HG03432 (cell line): ENCODE data around the gene CAMK4.

Experiments
- ATAC-seq: cut with Tn5 transposase; IDR thresholded peaks from one replicate; pipeline ENCODE4 v1.9.1; 2021; ENCODE audit warnings: mild to moderate bottlenecking, moderate library complexity; ENCODE audit not compliant: unreplicated experiment

CAMK4 gene

DNA sequence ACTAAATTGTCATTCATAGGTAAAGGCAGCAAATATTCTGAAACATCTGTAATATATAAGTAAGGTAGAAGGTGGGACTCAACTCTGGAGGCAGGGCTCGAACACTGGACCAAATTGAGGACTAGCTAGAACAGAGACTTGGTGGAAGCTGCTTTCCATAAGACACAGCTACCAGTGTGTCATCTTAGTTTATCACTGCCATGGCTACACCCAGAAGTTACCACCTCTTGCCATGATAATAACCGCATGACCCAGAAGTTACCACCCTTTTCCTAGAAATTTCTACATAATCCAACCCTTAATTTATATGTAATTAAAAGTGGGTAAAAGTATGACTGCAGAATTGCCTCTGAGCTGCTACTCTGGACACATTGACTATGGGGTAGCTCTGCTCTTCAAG lies 188.4 kb downstream of the CAMK4 start:
- no peak for ATAC-seq

DNA sequence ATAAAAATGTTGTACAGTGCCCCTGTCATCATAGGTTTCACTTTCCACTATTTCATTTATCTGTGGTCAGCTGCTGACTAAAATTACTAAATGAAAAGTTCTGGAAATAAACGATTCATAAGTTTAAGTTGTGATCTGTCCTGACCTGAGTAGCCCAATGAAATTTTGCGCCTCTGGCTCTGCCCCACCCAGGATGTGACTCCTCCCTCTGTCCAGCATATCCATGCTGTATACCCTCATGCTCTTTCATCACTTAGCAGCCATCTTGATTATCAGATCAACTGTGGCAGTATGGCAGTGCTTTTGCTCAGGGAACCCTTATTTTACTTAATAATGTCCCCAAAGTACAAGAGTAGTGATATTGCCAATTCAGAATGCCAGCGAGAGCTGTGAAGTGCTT lies 190.9 kb downstream of the CAMK4 start:
- no peak for ATAC-seq

DNA sequence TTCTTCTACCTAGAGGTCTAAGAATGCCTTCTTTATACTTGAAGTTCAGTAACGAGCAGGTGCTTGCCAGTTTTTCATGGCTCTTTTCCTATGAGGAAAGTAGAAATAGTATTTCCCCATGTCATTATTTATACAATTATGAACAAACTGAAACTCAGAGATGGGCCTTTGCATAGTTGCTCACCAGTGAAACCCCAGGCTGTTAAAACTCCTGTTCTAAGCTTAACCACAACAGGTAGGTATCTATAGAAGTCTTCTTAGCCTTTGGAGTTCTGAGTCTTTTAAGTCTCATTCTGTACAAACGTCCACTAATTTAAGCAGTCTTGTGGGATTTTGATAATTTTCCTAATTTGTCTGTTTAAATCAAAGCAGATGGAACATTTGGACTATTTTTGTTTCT lies 198.1 kb downstream of the CAMK4 start:
- peak; percentile 94 for ATAC-seq

DNA sequence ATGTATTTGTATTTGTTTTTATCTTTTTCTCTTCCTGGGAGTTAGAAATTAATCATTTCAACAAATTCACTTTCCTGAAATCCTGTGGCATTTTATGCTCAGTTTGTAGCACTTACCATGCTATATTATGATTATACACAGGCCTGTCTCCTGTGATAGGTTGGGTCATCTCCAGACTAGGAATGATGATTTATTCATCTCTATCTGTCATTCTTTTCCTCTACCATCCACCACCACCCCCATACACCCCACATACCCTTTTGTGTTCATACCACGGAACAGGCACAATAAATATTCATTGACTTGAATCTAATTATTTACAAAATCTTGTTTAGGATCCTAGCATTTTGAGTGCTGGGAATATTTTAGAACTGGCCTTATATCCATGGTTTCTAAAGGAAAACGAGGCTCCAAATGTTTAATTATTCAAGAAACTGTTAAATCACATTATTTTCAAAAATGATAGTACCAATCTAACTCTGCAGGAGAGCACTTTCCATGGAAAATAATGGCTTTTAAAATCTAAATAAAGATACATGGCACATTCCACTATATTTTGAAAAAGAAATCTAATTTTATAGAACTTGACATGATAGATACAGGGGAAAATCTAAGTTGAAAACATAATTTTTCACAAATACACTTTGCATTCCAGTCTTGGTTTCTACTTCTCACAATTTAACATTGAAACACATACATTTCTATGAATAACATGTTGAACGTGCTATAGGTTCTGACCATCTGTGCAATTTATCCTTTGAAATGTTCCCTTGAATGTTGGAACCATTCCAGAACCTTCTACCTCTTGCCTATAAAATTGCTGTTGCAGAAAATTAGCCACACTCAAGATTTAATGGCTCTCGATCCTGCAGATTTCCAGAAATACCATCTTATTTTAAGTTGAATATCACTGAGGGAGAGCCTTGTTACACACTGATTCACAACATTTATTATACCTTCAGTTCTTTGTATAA lies 198.8 kb downstream of the CAMK4 start:
- ATAC-seq: no peak

DNA sequence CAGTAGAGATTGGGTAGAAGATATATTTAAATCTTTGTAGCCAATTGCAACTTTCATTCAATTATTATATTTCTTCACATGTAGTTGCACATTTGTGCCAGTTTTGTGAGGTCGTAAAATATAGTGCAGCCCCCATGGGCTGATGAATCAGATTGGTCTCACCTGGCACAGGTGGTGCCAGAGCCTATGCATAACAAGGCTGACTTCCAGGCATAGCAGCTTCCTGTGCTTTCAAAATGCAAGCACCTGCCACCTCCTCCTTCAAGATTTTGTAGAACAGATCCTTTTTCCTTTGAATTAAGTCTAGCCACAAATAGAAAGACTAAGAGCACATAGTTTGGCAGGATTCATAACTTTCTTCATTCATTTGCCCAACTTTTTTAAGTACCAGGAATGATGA lies 201.0 kb downstream of the CAMK4 start:
- no peak for ATAC-seq

DNA sequence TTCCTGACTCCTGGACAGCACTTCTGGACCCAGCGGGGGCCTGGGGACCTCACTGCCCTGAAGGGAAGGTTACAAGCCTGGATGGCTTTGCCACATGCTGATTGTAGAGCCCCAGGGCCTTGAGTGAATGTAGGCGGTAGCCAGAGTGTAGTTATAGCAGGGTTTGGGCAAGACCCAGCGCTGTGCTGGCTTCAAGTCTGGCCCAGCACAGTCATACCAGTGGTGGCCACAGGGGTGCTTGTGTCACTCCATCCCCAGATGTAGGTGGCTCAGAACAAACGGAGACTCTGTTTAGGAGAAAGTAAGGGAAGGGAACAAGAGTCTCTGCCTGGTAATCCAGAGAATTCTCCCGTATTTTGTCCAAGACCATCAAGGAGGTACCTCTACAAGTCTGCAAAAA lies 203.6 kb downstream of the CAMK4 start:
- no peak for ATAC-seq

DNA sequence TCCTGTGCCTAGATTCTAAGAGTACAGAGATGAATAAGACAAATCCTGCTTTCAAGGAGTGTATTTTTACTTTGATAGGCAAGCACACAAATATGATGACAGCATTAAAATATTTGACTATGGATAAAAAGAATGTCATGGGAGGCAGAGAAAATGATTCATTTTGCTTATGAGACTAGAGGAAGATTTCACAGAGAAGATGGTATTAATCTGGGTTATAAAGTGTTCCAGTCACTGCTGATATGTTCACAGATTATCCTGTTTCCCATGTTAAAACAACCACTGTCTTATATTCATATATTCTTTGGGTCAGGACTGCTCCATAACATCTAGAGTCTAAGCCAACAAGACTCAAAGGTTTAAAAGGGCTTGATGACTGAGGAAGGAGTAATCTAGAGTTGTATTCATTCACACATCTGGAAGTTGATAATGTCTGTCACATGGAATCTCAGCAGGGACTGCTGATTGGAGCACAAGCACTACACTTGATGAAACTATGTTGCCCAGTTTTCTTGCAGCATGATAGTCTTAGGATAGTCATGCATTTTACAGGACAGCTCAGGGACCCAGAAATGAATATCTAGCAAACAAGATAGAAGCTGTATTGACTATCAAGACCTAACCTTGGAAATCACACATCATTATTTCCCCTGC lies 208.8 kb downstream of the CAMK4 start:
- ATAC-seq: no peak

DNA sequence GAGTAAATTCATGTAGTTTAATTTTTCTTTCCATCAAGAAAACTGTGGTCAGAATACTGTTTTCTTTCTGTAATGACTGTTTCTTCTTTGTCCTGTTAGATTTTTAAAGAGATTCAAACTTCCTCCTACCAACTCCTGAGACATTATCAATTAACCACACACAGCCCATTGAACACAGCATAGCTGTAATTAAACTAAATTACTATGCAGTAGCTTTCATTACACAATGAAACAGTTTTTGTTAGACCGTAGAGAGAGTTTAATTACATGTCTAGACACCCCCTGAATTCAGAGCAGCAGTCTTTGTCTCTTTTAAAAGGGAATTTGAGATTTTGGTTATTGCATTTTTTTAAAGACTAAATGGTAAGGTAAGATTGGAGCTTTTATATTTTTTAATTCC lies 210.6 kb downstream of the CAMK4 start:
- no peak for ATAC-seq

DNA sequence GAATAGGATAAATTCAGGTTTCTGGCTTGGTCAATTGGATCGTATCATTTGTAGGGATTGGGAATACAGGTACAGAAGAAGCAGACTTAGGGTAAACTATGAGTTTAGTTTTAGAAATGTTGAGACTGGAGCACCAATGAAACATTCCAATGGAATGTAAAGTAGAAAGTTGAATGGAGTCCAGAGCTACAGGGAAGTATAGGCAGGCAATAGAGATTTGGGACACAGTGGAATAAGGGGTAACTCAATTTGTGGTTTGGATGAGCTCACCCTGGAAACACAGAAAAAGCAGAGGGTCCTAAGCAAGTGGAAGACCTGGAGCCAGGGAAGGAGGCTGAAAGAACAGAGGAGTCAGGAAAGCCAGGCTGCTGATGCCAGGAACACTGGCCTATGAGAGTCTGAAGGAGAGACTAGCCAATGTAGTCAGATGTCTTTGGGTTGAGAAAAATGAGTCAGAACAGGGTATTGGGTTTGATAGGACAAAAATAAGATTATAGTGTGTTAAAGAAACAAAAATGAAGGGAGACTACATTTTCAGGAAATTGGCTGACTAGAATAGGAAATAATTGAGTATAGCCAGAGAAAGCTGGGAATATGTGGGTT lies 215.4 kb downstream of the CAMK4 start:
- no peak for ATAC-seq

DNA sequence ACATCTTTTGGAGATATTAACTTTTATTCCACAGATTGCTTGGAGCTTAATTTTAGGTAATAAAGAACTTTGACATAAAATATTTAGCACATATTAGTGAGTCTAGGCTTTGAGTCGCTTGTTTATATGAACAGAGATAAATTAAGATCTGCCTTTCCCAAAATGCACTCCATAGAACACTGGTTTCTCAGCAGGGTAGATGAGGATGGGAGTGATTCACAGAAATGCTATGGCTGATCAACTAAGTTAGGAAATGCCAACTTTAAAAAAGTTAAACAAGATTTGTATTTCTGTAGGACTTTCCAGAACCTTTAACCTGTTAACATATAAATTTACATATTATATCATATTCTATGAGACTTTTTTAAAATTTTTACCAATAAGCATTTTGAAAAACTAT lies 222.9 kb downstream of the CAMK4 start:
- ATAC-seq: no peak

DNA sequence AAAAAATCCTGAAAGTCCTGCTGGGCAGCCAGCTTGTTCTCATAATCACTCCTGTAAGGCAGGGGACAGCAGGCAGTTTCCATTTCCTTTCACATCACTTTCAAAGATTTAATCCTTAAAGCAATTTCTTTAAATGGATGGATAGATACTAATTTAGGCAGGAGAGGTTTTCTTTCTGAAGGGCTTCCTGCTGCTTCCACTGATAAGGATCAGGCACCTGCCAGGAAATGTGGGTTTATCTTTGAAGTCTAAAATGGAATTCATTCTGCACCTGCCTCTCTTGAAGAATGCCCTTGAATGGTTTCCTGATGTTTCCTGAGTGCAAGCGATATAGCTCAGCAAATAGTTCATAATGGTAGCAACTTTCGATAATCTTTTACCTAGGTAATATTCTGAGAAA lies 223.6 kb downstream of the CAMK4 start:
- no peak for ATAC-seq

DNA sequence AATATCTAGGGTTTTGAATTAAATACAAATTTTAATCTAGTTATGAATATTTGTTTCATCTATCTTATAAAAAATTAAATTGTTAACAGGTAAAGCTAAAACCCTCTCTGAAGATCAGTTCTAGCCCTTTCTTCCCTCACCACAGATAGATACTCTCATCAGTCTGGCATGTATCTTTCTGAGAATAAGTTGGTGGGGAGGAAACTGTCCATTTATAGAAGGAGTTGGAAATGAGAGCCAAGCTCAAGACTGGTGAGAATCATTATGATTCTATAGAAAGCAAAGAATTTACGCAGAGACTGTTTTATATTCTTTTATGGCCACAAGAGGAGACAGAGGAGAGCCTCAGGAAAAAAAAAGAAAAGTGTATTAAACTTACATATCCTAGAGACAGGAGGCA lies 229.1 kb downstream of the CAMK4 start:
- no peak for ATAC-seq

DNA sequence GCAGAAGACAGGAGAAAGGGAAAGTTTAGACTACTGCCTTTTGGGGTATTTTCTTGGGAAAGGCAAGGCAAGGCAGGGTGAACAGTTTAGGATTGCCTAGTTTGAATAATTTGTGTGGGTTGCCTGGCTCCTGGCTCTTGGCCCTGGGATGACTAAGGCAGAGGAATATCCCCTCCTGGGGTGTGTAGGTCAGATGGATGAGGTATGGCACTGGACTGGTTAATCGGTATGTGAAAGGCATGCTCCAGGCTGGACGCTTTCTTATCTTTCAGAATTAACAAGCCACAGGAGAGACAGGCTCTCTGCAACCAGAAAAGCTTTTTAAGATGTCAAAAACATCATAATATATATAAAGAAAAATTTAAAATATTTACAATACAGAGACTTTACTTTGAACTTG lies 229.6 kb downstream of the CAMK4 start:
- no peak for ATAC-seq

DNA sequence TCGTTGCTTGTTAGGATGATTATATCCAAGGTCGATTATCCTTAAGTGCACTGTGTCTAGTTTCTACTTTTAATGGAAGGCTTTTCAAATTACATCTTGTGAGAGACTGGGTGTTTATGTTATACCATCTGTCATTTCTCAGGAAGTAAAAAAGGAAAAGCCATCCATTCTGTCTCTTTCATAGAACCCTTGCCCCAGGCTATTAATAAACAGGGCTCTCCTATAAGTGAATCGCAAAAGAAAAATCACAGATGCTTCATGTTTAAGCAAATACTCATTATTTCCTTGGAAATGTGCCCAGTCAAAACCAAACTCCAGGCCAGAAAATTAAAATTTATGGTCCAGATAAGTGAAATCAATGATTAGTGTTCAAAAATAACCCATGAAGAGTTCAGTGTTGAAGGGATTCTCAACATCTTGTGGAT lies 230.0 kb downstream of the CAMK4 start:
- no peak for ATAC-seq

DNA sequence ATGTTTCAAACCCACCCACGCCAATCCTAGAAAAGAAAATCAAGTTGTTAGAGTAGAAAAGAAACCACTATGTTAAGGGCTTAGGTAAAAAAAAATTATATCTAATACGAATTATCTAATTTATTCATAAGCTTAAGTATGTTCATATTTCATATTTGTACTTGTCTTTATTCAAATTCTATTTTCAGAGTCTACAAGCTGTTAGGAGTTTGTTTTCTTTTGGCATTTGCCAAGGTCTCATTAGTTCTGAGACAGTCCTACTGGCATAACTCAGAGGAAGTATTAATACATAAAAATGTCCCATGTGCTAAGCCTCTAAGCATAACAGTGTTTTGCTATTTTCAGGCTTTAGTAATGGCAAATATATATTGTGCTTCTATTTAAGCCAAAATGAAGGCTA lies 230.6 kb downstream of the CAMK4 start:
- ATAC-seq: no peak

DNA sequence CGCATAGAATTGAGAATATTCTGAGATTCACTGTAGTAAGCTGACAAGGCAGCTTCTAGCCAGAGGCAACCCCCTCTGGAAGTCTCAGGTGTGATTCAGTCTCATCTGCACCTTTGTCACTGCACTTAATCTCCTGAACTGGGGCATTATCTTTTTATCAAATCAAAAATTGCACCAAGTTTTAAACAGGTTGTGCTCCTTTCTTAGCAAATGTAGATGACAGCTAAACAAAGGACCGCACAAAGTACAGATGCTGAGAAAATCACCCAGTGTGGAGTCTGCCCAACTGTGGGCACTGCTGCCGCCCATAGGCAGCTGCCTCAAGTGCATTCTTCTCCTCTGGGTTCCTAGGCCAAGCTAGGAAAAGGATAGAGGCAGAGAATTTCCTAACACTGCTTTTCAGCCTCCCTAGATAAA lies 237.1 kb downstream of the CAMK4 start:
- ATAC-seq: no peak

DNA sequence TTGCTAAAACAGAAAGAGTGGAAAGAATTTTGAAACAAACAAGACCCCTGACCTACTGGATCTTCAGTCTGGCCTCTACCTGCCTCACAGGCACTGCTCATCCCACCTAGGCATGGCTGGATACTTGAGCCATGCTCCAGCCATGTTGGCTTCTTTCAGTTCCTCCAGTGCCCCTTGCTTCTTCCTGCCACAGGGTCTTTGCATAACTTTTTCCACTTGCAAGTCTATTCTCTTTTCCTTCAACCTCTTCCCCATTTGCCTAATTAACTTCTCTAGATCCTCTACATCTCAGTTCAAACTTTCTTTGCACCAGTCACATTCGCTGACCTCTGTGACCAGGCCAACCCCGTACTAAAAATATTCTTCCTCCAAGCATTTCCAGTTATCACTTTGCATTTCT lies 237.8 kb downstream of the CAMK4 start:
- ATAC-seq: no peak

DNA sequence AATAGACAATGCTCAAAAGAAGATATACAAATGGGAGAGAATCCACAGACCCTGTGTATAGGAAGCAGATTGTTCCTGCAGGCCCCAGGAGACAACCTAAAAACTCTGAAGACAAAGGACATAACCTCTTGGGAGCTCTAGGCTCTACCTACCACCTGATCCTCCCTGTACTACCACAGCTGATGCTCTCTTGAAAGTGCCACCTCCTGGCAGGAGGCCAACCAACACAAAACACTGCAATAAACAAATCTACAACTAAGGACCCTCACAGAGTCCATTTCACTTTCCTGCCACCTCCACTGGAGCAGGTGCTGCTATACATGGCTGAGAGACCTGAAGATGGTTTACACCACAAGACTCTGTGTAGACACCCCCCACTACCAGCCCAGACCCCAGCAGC lies 239.1 kb downstream of the CAMK4 start:
- ATAC-seq: no peak

DNA sequence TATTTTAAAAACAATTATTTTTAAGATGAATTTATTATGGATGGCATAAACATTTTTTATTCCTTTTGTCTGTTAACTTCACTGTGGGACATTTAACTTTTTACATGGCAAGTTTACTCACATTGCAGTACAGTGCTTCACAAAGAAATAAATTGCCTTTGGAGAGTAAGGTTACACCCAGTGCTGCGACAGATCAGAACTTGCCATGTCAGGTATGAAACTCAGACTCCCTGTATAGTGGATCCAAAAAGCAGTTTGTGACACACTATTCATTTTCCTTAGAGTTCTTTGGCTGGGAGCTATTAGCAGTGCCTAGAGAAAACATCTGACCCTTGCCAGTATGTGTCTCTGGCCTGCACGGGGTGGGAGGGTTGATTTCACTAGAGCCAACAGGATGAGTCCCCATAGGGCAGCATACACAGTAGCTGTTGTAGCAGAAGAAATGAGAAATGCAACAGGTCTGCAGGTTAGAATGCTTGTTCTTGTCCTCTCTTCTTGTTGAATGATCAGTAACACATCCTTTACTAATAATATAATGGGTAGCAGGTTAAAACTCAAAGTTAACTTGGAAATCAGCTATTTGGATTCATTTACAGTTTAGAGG lies 245.2 kb downstream of the CAMK4 start:
- no peak for ATAC-seq

DNA sequence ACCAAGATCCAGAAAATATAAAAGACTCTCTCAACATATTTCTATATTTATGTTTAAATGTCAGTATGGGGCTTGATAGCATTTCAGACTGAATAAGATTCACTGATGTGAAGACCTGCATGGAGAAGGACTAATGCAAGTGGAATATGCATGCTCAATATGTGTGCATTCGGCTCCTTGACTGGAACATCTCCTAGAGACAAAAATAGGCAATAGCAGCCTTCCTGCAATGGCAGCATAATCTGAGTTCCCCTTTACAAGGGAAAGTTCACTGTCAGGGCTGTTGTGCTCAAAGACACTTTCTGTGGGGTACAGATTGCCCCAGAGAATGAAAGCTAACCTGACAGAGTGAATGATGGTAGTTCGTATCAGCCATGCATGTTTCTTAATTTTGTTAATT lies 245.7 kb downstream of the CAMK4 start:
- no peak for ATAC-seq

DNA sequence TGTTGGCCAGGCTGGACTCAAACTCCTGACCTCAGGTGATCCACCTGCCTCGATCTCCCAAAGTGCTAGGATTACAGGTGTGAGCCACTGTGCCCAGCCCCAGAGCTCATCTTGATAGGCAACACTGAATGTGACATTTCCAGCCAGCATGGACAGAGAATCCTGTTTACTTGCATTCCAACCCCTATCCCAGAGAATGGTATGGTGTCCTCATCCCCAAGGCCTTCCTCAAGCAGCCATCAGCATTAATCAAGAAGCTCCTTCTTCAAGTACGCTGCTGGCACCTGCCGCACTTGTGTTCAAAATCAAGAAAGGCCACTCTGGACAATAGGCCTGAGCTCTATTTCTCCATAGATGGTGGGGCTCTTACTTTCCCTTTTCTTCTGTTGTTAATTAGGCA lies 247.9 kb downstream of the CAMK4 start:
- peak; percentile 19 for ATAC-seq

DNA sequence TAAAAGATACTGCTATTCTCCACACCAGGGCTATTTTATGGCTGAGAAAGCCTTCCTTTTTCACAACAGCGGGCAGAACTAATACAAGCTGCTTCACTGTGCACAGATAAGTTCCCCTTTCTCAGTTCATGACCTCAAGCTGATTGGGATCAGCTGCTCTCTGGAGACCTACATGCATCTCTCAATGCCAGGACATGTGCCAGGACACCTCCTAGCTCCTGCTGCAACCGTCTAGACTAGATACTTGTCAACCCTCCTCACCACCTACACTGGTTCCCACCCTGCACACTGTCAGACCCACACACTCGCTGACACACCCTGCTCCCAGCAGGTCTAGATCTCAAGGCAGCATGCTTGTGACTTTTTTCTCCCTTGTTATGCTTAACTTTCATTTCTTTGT lies 248.4 kb downstream of the CAMK4 start:
- ATAC-seq: peak; percentile 83
